HG02884 (cell line): ENCODE results near the gene WDR20.
A peak's percentile ranks its signal among the peaks of the same experiment; 100 is the strongest.
"Not testable (repeated sequence)": the region's sequence is repeated elsewhere in the genome, so short reads cannot be mapped to it uniquely, and the experiment has no call there.

Source experiments
- ATAC-seq: cut with Tn5 transposase; IDR thresholded peaks from one replicate; pipeline ENCODE4 v1.9.1; 2021; ENCODE audit warnings: mild to moderate bottlenecking, moderate library complexity; ENCODE audit not compliant: unreplicated experiment

WDR20 gene

DNA sequence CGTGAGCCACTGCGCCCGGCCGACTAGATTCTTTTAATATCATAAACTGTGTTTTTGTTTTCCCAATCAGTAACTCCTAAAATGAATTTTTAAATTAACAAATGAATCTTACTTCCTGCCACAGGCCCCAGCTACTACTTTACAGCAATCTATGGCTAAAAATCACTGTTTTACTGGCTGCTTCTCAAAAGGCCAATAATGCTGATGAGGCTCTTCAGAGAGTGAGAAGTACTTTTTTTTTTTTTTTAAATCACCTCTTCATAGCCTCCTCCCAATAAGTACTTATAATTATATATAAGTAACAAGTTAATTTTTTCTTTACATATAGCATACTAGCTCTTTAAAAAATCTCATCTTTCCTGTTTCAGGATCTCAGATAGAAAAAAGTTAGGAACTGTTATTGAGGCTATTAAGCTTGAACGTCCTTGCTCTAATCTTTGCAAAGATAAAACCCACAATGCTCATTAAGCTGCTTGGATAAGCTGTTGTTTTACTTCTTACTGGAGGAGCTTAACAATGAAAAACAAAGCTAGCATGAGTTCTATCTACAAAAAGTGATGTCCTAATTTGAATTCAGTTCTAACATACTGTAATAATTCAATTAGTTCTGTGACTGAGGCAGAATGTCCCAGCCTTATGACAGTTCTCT is 12.8 kb upstream of the WDR20 start:
- ATAC-seq = no peak

DNA sequence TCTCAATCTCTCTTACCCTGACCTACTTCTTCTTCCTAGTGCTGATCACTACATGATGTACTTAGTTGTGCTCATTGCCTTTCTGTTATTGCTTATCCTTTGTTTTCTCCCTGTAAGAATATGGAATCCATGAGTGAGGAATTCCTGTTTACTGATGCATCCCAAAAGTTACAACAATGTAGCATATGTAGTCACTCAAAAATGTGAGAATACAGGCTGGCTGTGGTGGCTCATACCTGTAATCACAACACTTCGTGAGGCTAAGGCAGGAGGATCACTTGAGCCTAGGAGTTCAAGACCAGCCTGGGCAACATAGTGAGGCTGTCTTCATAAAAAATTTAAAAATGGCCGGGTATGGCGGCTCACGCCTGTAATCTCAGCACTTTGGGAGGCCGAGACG is 8.0 kb upstream of the WDR20 start:
- ATAC-seq = no peak

DNA sequence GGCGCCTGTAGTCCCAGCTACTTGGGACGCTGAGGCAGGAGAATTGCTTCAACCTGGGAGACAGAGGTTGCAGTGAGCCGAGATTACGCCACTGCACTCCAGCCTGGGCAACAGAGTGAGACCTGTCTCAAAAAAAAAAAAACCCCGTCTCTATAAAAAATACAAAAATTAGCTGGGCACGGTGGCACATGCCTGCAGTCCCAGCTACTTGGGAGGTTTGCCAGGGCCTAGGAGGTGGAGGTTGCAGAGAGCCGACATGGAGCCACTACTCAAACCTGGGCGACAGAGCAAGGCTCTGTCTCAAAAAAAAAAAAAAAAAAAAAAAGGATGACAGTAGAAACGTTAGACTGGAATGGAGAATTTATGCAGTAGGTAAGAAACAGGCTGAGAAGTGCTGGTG is 5.7 kb upstream of the WDR20 start:
- ATAC-seq = not testable (repeated sequence)

GRCh38 chr14:102134719-102135118 is 5.0 kb upstream of the WDR20 start:
- not testable (repeated sequence) for ATAC-seq

DNA sequence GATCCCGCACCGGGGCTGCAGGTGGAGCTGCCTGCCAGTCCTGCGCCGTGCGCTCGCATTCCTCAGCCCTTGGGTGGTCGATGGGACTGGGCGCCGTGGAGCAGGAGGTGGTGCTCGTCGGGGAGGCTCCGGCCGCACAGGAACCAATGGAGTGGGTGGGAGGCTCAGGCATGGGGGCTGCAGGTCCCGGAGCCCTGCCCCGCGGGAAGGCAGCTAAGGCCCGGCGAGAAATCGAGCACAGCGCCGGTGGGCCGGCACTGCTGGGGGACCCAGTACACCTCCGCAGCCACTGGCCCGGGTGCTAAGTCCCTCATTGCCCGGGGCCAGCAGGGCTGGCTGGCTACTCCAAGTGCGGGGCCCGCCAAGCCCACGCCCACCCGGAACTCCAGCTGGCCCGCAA is 4.2 kb upstream of the WDR20 start:
- not testable (repeated sequence) for ATAC-seq

DNA sequence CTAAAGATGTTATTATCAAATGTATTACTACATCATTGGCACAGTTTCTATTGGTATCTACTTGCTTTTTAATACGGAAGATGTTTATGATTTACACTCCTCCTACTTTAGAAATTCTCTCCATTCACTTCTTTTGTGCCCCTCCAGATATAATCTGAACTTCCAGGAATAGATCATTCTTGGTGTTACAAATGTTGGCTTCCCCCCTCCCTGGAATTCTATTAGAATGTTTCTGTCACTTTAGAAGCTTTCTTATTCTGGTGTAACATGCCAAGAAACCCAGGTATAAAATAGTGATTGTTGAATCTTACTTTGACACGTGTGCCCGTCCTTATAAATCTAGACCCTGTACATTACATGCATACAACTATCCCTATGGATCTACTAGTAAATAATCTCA is 1.2 kb upstream of the WDR20 start:
- ATAC-seq = no peak

- no peak for ATAC-seq
Observed at GRCh38 chr14:102138961-102139285, 774 bp upstream of the WDR20 start.

DNA sequence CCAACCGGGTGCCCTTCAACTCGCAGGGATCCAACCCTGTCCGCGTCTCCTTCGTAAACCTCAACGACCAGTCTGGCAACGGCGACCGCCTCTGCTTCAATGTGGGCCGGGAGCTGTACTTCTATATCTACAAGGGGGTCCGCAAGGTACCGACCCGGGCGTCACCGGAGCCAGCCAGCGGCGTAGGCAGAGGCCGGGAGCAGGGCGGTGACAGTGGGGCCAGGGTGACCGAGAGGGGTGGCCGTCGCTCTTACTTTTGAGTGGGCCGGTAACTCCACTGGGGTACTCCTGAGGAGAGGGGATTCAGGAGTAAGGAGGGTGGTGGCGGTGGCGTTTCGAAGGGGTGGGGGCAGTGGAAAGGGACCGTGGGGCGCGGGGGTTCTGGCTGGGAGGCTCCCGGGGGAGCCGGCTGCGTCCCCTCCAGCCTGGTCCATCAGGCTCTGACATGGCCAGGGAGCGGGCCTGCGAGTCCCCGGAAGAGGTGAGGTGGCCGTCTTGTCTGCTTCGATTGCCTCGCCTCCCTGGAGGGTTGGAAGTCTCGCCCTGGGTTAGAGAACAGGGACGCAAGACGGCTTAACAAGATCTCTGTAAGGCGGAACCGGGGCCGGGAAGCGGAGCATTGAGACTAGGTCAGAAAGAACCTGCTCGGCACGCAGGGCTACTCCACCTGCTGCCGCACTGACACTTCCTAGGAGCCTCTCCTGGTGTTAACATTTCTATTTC is 491 bp downstream of the WDR20 start:
- peak; percentile 25 for ATAC-seq

- no peak for ATAC-seq
Observed at GRCh38 chr14:102140750-102141145, 1.1 kb downstream of the WDR20 start.

GRCh38 chr14:102141797-102142196 is 2.1 kb downstream of the WDR20 start:
- no peak for ATAC-seq

GRCh38 chr14:102144914-102145313 is 5.2 kb downstream of the WDR20 start:
- no peak for ATAC-seq

DNA sequence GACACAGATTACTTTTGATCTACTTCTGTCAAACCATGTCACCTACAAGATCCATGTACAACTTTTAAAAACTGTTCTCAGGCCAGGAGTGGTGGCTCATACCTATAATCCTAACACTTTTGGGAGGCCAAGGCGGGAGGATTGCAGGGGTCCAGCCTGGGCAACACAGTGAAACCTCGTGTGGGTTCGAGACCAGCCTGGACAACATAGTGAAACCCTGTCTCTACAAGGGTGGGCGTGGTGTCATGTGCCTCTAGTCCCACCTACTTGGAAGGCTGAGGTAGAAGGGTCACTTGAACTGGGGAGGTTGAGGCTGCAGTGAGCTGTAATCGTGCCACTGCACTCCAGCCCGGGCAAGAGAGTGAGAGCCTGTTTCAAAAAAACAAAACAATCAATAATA is 5.7 kb downstream of the WDR20 start:
- no peak for ATAC-seq

DNA sequence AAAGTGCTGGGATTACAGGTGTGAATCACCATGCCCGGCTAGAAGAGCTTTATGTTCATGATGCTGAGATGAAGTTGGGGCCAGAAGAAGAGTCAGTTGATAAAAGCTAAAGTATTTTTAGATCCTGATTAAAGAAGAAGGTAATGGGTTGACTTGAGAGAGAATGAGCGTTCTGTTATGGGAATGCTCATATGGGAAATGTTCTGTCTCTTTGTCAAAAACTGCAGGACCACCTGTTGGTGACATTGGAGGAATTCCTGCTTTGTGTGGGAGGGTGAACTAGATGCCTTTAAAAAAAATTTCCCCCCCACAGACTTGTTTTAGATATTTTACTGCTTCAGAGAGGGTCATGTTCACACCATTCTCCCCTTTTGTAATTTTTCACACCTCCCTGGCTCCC is 6.7 kb downstream of the WDR20 start:
- no peak for ATAC-seq

GRCh38 chr14:102150083-102150482 is 10.4 kb downstream of the WDR20 start:
- no peak for ATAC-seq

- ATAC-seq = no peak
Observed at GRCh38 chr14:102150744-102151143, 11.0 kb downstream of the WDR20 start.

DNA sequence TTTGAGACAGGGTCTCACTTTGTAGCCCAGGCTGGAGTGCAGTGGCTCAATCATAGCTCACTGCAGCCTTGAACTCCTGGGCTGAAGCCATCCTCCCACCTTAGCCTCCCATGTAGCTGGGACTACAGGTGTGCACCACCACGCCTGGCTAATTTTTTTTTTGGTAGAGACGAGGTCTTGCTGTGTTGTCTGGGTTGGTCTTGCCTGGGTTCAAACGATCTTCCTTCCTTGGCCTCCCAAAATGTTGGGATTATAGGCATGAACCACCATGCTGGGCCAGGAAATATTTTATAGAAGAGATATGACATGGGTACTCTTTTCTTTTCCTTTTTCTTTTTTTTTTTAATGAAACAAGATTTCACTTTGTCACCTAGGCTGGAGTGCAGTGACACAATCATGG is 11.7 kb downstream of the WDR20 start:
- ATAC-seq = not testable (repeated sequence)

GRCh38 chr14:102154121-102154520 is 14.4 kb downstream of the WDR20 start:
- ATAC-seq = no peak

DNA sequence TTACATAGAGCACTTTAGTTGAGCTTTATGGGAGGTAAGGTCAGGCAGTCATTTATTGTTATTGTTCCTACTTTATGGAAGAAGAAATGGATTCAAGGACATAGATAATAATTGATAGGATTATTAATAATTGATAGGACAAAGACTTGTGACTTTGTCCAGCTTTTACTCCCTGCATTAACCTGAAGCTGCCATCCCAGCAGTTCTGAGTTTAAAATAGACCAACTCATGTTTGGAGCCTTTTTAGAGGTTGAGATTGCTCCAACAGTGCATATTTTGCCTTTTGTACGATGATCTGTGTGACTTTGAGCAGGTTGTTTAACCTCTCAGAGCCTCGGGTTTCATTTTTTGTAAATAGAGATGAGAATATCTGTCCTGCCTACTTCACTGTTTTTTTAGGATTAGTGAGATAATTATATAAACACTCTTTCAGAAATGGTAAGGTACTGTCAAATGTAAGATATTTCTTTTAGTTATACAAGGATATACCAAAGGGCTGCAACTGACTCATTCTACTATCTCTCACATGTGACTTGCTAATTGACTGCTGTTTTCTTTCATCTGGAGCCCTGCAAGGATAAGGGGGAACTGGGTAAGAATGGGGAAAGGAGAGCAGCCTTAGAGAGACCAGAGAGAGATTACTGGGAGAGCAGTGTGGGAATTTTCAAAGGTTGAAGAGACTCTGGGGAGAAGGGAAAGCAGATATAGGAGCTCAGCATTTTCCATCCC is 15.3 kb downstream of the WDR20 start:
- no peak for ATAC-seq

GRCh38 chr14:102157346-102157745 is 17.6 kb downstream of the WDR20 start:
- ATAC-seq = no peak

DNA sequence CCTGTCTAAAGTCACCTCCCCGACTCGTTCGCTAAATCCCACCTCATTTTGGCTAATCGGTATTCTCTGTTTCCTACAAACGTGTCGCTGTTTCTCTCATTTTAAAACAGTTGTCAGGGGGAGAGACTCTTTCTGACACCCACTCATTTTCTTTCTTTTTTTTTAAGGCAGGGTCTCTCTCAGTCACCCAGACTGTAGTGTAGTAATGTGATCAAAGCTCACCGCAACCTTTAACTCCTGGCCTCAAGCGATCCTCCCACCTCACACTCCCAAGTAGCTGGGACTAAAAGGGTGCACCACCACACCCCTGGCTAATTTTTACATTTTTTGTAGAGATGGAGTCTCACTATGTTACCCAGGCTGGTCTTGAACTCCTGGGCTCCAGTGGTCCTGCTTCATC is 19.1 kb downstream of the WDR20 start:
- ATAC-seq = no peak

- no peak for ATAC-seq
Observed at GRCh38 chr14:102159841-102160240, 20.1 kb downstream of the WDR20 start.

- no peak for ATAC-seq
Observed at GRCh38 chr14:102162487-102162886, 22.8 kb downstream of the WDR20 start.
